SHP77 (cell line): ENCODE data around the gene CCNT2.
"Not testable (repeated sequence)": the region's sequence is repeated elsewhere in the genome, so short reads cannot be mapped to it uniquely, and the experiment has no call there.

ENCODE experiments used
- DNase-seq, 2 experiments: peaks; one replicate each; lab custom pipeline; 2025; lab: John Stamatoyannopoulos, UW

CCNT2 gene

GRCh38 chr2:134976074-134976702 lies 57.6 kb downstream of the CCNT2 start:
- no peak for DNase-seq

GRCh38 chr2:134977104-134977503 lies 58.5 kb downstream of the CCNT2 start:
- not testable (repeated sequence) for DNase-seq

- no peak for DNase-seq
Measured at GRCh38 chr2:134979221-134979620, 60.6 kb downstream of the CCNT2 start.

GRCh38 chr2:134980639-134981038 lies 62.0 kb downstream of the CCNT2 start:
- no peak for DNase-seq

- no peak for DNase-seq
Measured at GRCh38 chr2:134982603-134983002, 64.0 kb downstream of the CCNT2 start.

- no peak for DNase-seq
Measured at GRCh38 chr2:134985061-134985460, 66.4 kb downstream of the CCNT2 start.

GRCh38 chr2:134988994-134989605 lies 70.5 kb downstream of the CCNT2 start:
- no peak for DNase-seq

GRCh38 chr2:134999521-134999920 lies 80.9 kb downstream of the CCNT2 start:
- no peak for DNase-seq

GRCh38 chr2:135002836-135003235 lies 84.2 kb downstream of the CCNT2 start:
- DNase-seq = no peak

- peak; percentile 36 to 43 for DNase-seq
Measured at GRCh38 chr2:135004005-135004746, 85.6 kb downstream of the CCNT2 start.

- no peak for DNase-seq
Measured at GRCh38 chr2:135005753-135006152, 87.1 kb downstream of the CCNT2 start.
